SK-N-SH (cell line): ENCODE results near the gene NUP107. TPM values are rescaled to one million over a fixed set of nuclear protein-coding genes. Genes with fewer than 3 reads are reported as not detected.

Experiments
- CTCF ChIA-PET: fragments of 300-600, 350-600 bp; formaldehyde crosslinking; extraction: SDS; loops from one replicate; lab custom pipeline; 2021; lab: Yijun Ruan, JAX
- POLR2A ChIA-PET: fragments of 350-600 bp; sonication (Branson Sonifier 250); formaldehyde crosslinking; extraction: SDS; loops from one replicate; lab custom pipeline; 2020; ENCODE audit warnings: antibody characterized with exemption, inconsistent platforms; lab: Yijun Ruan, JAX
- DNase-seq: peaks from one replicate; pipeline ENCODE4 v3.0.0; 2012
- H2AFZ ChIP-seq: fragments of 200-600 bp; sonication (generic); 2 replicates; pipeline ENCODE4 v1.8.1; 2016; ENCODE audit warnings: antibody characterized with exemption, mild to moderate bottlenecking, low read depth
- H3F3A ChIP-seq: fragments of 200-600 bp; sonication (generic); replicated peaks from 2 replicates; pipeline ENCODE3; 2016; ENCODE audit warnings: antibody characterized with exemption, mild to moderate bottlenecking; ENCODE audit not compliant: insufficient read depth
- H3K27ac ChIP-seq, 2 experiments: fragments of 200-500 bp in 1 of 2; fragments of 200-600 bp in 1 of 2; sonication (Bioruptor generic) in 1 of 2; sonication (generic), shearing (Covaris generic) in 1 of 2; 2 replicates each; pipeline versions ENCODE4 v1.5.1 to v1.6.1; 2014 to 2016; ENCODE audit warnings: low read depth in 2 of 2, inconsistent platforms in 1 of 2, low read length in 1 of 2, mild to moderate bottlenecking in 1 of 2, mixed read lengths in 1 of 2
- H3K27me3 ChIP-seq: fragments of 200-600 bp; sonication (generic), shearing (Covaris generic); 2 replicates; pipeline ENCODE4 v1.6.1; 2016; ENCODE audit warnings: mixed run types; ENCODE audit not compliant: insufficient read depth
- H3K36me3 ChIP-seq, 2 experiments: fragments of 200-500 bp in 1 of 2; fragments of 200-600 bp in 1 of 2; sonication (Bioruptor generic) in 1 of 2; sonication (generic) in 1 of 2; replicated peaks in 1 of 2; 2 replicates each; pipeline versions ENCODE3 to v1.5.1; 2014 to 2016; ENCODE audit warnings: low read length in 1 of 2, mild to moderate bottlenecking in 1 of 2; ENCODE audit not compliant: insufficient read depth in 2 of 2, control insufficient read depth in 1 of 2
- H3K4me1 ChIP-seq, 2 experiments: fragments of 200-500 bp in 1 of 2; fragments of 200-600 bp in 1 of 2; sonication (Bioruptor generic) in 1 of 2; sonication (generic), shearing (Covaris generic) in 1 of 2; 2 replicates each; pipeline versions ENCODE4 v1.5.1 to v1.6.1; 2014 to 2016; ENCODE audit warnings: low read depth in 1 of 2, low read length in 1 of 2, mixed run types in 1 of 2; ENCODE audit not compliant: insufficient read depth in 2 of 2, control insufficient read depth in 1 of 2
- H3K4me2 ChIP-seq: fragments of 200-600 bp; sonication (generic), shearing (Covaris generic); 2 replicates; pipeline ENCODE4 v1.6.1; 2017; ENCODE audit warnings: mixed run types
- H3K4me3 ChIP-seq, 2 experiments: fragments of 200-500 bp in 1 of 2; fragments of 200-600 bp in 1 of 2; sonication (Bioruptor generic) in 1 of 2; sonication (generic), shearing (Covaris generic) in 1 of 2; 2 replicates each; pipeline versions ENCODE4 v1.5.1 to v1.8.1; 2014 to 2016; ENCODE audit warnings: low read depth in 2 of 2, inconsistent platforms in 1 of 2, low read length in 1 of 2, mild to moderate bottlenecking in 1 of 2, mixed read lengths in 1 of 2, moderate library complexity in 1 of 2
- H3K79me2 ChIP-seq: fragments of 200-600 bp; sonication (generic); 2 replicates; pipeline ENCODE4 v1.8.1; 2017; ENCODE audit warnings: mild to moderate bottlenecking; ENCODE audit not compliant: insufficient read depth
- H3K9ac ChIP-seq: fragments of 200-600 bp; sonication (generic); 2 replicates; pipeline ENCODE4 v1.6.1; 2017; ENCODE audit warnings: mixed run types
- H3K9me2 ChIP-seq: fragments of 200-600 bp; sonication (generic); 2 replicates; pipeline ENCODE4 v1.6.1; 2017; ENCODE audit warnings: mixed run types
- H3K9me3 ChIP-seq: fragments of 200-600 bp; sonication (generic); 2 replicates; pipeline ENCODE4 v1.6.1; 2017; ENCODE audit warnings: mixed run types, mild to moderate bottlenecking, moderate library complexity
- H4K20me1 ChIP-seq: fragments of 200-600 bp; sonication (generic); 2 replicates; pipeline ENCODE4 v1.6.1; 2017; ENCODE audit warnings: mild to moderate bottlenecking, mixed run types; ENCODE audit not compliant: insufficient read depth
- FOSL2 ChIP-seq: IDR thresholded peaks from 2 replicates; pipeline ENCODE4 v1.4.0; 2012; ENCODE audit warnings: low read depth, mild to moderate bottlenecking, moderate library complexity, borderline replicate concordance
- GABPA ChIP-seq: IDR thresholded peaks from 2 replicates; pipeline ENCODE4 v1.4.0; 2012; ENCODE audit warnings: low read depth, mild to moderate bottlenecking
- JUND ChIP-seq: IDR thresholded peaks from 2 replicates; pipeline ENCODE4 v1.4.0; 2012
- MAX ChIP-seq: IDR thresholded peaks from 2 replicates; pipeline ENCODE4 v1.4.0; 2012; ENCODE audit warnings: low read depth
- MEF2A ChIP-seq: IDR thresholded peaks from 2 replicates; pipeline ENCODE4 v1.4.0; 2012; ENCODE audit warnings: low read depth, borderline replicate concordance
- MXI1 ChIP-seq: IDR thresholded peaks from 2 replicates; pipeline ENCODE4 v1.6.1; 2012; ENCODE audit warnings: mild to moderate bottlenecking, low read depth, low read length, improper control_type of control experiment
- NRF1 ChIP-seq: IDR thresholded peaks from 2 replicates; pipeline ENCODE4 v1.6.1; 2012; ENCODE audit warnings: low read depth, mild to moderate bottlenecking, low read length
- POLR2AphosphoS5 ChIP-seq: IDR thresholded peaks from 2 replicates; pipeline ENCODE4 v1.6.1; 2012; ENCODE audit warnings: low read depth, low read length
- RAD21 ChIP-seq: IDR thresholded peaks from 2 replicates; pipeline ENCODE4 v1.6.1; 2012; ENCODE audit warnings: mild to moderate bottlenecking, low read length
- RXRA ChIP-seq: IDR thresholded peaks from 2 replicates; pipeline ENCODE4 v1.4.0; 2012; ENCODE audit warnings: low read depth, mild to moderate bottlenecking, borderline replicate concordance
- SMC3 ChIP-seq: IDR thresholded peaks from 2 replicates; pipeline ENCODE4 v1.6.1; 2012; ENCODE audit warnings: low read depth, low read length, improper control_type of control experiment
- TAF1 ChIP-seq: IDR thresholded peaks from 2 replicates; pipeline ENCODE4 v1.6.1; 2012; ENCODE audit warnings: low read depth, mild to moderate bottlenecking, low read length, moderate library complexity, borderline replicate concordance
- TEAD4 ChIP-seq: IDR thresholded peaks from 2 replicates; pipeline ENCODE4 v1.4.0; 2012; ENCODE audit warnings: mild to moderate bottlenecking, borderline replicate concordance; ENCODE audit not compliant: insufficient read depth
- YY1 ChIP-seq: IDR thresholded peaks from 2 replicates; pipeline ENCODE4 v1.4.0; 2012; ENCODE audit warnings: low read depth, mild to moderate bottlenecking
- ZBTB33 ChIP-seq: IDR thresholded peaks from 2 replicates; pipeline ENCODE4 v1.4.0; 2012; ENCODE audit warnings: low read depth, borderline replicate concordance
- WGBS: methylation state at CpG from one replicate; pipeline ENCODE4 v1.1.6; 2017; ENCODE audit warnings: low lambda C conversion rate; 5-methylcytosine and 5-hydroxymethylcytosine counted together
- polyA plus RNA-seq, 3 experiments: library from polyadenylated mRNA; depleted of rRNA; stranded (reverse); fragments of >200 nt; gene quantifications; 2 replicates each; pipeline ENCODE4 v1.2.3, GENCODE V29; 2012
- TF ChIP-seq, protein P1 (sequence below): fragments of 150-350 bp; IDR thresholded peaks from 2 replicates; pipeline ENCODE4 v1.6.1; 2017; ENCODE audit warnings: antibody characterized with exemption, low read length, low read depth, borderline replicate concordance
- TF ChIP-seq, protein P2 (sequence below): IDR thresholded peaks from 2 replicates; pipeline ENCODE4 v1.6.1; 2012; ENCODE audit warnings: mild to moderate bottlenecking, low read depth, low read length, moderate library complexity
- TF ChIP-seq, protein P3 (sequence below): fragments of 200-600 bp; sonication (generic); IDR thresholded peaks from 2 replicates; pipeline ENCODE4 v1.6.1; 2017; ENCODE audit warnings: antibody characterized with exemption, mild to moderate bottlenecking, moderate library complexity

Gene NUP107
- polyA plus RNA-seq, 1 of the 3 experiments (the other 2 are of a cell fraction) = 30.9 TPM

GRCh38 chr12:68762691-68763090 is 75.9 kb downstream of the NUP107 start:
- WGBS = 100% methylated on average over 3 of the region's 3 CpGs
- H3K4me3 ChIP-seq = no peak overlapping the region
- no peak for DNase-seq
- no peaks in the 10 kb centered on the region for H4K20me1 ChIP-seq
- H3K79me2 ChIP-seq = no peaks in the 10 kb centered on the region
- no peak overlapping the region for H3K4me2 ChIP-seq
- no peaks in the 10 kb centered on the region for H3K27me3 ChIP-seq
- TF ChIP-seq NRF1 (no peak), TEAD4 (no peak), JUND (no peak), RAD21 (no peak), YY1 (no peak), MAX (no peak), POLR2AphosphoS5 (no peak), SMC3 (no peak)
- TF ChIP-seq, protein P1, sequence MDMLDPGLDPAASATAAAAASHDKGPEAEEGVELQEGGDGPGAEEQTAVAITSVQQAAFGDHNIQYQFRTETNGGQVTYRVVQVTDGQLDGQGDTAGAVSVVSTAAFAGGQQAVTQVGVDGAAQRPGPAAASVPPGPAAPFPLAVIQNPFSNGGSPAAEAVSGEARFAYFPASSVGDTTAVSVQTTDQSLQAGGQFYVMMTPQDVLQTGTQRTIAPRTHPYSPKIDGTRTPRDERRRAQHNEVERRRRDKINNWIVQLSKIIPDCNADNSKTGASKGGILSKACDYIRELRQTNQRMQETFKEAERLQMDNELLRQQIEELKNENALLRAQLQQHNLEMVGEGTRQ = no peak
- TF ChIP-seq, all 33 proteins: peak for 0
- ChIA-PET CTCF (no interaction called here), POLR2A (interaction anchor here (0.5 kb wide), 1 partner anchor 15 kb away, joined by 4 read pairs; no protein-coding TSS in a partner anchor)
- no peak overlapping the region for H2AFZ ChIP-seq
- no peak overlapping the region for H3K9ac ChIP-seq
- no peaks in the 10 kb centered on the region for H3K9me3 ChIP-seq
- H3K27ac ChIP-seq = no peak overlapping the region
- H3F3A ChIP-seq = no peaks in the 10 kb centered on the region
- H3K36me3 ChIP-seq = peaks cover 10 to 31% of the 10 kb centered on the region in 2 experiments
- no peaks in the 10 kb centered on the region for H3K4me1 ChIP-seq
- no peaks in the 10 kb centered on the region for H3K9me2 ChIP-seq

DNA sequence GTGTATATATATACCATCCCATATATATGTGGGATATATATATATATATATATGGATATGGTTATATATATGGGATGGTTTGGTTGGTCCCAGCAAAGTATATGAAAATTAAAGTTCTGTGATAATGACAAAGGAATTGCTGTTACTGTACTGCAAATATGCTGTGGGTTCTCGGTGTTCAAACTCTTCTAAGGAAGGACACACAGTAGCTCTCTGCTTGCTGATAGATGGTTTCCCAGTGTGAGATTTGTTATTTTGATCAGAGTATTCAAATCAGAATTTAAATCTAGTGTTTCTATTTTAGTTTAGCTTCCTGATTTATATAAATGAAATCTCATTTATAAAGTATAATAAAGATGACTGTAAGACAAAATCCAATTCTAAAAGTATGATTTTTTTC is 78.9 kb downstream of the NUP107 start:
- WGBS = 89% methylated on average over 1 of the region's 1 CpG
- Histone ChIP-seq H3F3A (peaks cover 3% of the 10 kb centered on the region), H3K36me3 (peaks cover 5 to 21% of the 10 kb centered on the region in 2 experiments), H3K27me3 (no peaks in the 10 kb centered on the region), H3K4me2 (no peak overlapping the region), H3K79me2 (no peaks in the 10 kb centered on the region), H2AFZ (no peak overlapping the region), H3K4me1 (no peaks in the 10 kb centered on the region; a peak in 1 of 4 replicates), H3K9me3 (no peaks in the 10 kb centered on the region), H3K4me3 (no peak overlapping the region), H3K9me2 (no peaks in the 10 kb centered on the region), H3K9ac (no peak overlapping the region), H4K20me1 (no peaks in the 10 kb centered on the region), H3K27ac (no peak overlapping the region)
- ChIA-PET CTCF (interaction anchor here (0.6 kb wide), 1 partner anchor 85 kb away, joined by 3 read pairs; no protein-coding TSS in a partner anchor), POLR2A (no interaction called here)
- DNase-seq = no peak
- TF ChIP-seq POLR2AphosphoS5 = no peak
- TF ChIP-seq MEF2A = no peak
- no peak for TF ChIP-seq NRF1
- no peak for TF ChIP-seq YY1
- no peak for TF ChIP-seq SMC3
- TF ChIP-seq FOSL2 = no peak
- no peak for TF ChIP-seq MXI1
- TF ChIP-seq, protein P2, sequence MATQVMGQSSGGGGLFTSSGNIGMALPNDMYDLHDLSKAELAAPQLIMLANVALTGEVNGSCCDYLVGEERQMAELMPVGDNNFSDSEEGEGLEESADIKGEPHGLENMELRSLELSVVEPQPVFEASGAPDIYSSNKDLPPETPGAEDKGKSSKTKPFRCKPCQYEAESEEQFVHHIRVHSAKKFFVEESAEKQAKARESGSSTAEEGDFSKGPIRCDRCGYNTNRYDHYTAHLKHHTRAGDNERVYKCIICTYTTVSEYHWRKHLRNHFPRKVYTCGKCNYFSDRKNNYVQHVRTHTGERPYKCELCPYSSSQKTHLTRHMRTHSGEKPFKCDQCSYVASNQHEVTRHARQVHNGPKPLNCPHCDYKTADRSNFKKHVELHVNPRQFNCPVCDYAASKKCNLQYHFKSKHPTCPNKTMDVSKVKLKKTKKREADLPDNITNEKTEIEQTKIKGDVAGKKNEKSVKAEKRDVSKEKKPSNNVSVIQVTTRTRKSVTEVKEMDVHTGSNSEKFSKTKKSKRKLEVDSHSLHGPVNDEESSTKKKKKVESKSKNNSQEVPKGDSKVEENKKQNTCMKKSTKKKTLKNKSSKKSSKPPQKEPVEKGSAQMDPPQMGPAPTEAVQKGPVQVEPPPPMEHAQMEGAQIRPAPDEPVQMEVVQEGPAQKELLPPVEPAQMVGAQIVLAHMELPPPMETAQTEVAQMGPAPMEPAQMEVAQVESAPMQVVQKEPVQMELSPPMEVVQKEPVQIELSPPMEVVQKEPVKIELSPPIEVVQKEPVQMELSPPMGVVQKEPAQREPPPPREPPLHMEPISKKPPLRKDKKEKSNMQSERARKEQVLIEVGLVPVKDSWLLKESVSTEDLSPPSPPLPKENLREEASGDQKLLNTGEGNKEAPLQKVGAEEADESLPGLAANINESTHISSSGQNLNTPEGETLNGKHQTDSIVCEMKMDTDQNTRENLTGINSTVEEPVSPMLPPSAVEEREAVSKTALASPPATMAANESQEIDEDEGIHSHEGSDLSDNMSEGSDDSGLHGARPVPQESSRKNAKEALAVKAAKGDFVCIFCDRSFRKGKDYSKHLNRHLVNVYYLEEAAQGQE = no peak
- TF ChIP-seq, protein P3, sequence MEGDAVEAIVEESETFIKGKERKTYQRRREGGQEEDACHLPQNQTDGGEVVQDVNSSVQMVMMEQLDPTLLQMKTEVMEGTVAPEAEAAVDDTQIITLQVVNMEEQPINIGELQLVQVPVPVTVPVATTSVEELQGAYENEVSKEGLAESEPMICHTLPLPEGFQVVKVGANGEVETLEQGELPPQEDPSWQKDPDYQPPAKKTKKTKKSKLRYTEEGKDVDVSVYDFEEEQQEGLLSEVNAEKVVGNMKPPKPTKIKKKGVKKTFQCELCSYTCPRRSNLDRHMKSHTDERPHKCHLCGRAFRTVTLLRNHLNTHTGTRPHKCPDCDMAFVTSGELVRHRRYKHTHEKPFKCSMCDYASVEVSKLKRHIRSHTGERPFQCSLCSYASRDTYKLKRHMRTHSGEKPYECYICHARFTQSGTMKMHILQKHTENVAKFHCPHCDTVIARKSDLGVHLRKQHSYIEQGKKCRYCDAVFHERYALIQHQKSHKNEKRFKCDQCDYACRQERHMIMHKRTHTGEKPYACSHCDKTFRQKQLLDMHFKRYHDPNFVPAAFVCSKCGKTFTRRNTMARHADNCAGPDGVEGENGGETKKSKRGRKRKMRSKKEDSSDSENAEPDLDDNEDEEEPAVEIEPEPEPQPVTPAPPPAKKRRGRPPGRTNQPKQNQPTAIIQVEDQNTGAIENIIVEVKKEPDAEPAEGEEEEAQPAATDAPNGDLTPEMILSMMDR = no peak
- no peak for TF ChIP-seq JUND
- no peak for TF ChIP-seq GABPA
- TF ChIP-seq, protein P1 = no peak
- no peak for TF ChIP-seq RXRA
- no peak for TF ChIP-seq TAF1
- no peak for TF ChIP-seq ZBTB33
